Nephron progenitor cell (in vitro differentiated cells): ENCODE results near the gene EEA1.

Experiments used
- DNase-seq: peaks from one replicate; pipeline ENCODE4 v3.0.0; 2021
- H3K27ac Mint-ChIP-seq: 2 replicates; pipeline ENCODE4 v1.8.0; 2021; ENCODE audit warnings: mild to moderate bottlenecking, moderate library complexity, mixed read lengths
- H3K27me3 Mint-ChIP-seq: 2 replicates; pipeline ENCODE4 v1.8.0; 2021; ENCODE audit warnings: mild to moderate bottlenecking, low read depth, mixed read lengths; ENCODE audit not compliant: poor library complexity
- H3K36me3 Mint-ChIP-seq: 2 replicates; pipeline ENCODE4 v1.8.0; 2021; ENCODE audit warnings: low read depth, mixed read lengths
- H3K4me1 Mint-ChIP-seq: 2 replicates; pipeline ENCODE4 v1.8.0; 2021; ENCODE audit warnings: mixed read lengths
- H3K4me3 Mint-ChIP-seq: 2 replicates; pipeline ENCODE4 v1.8.0; 2021; ENCODE audit warnings: mild to moderate bottlenecking, moderate library complexity, mixed read lengths
- H3K9me3 Mint-ChIP-seq: 2 replicates; pipeline ENCODE4 v1.8.0; 2021; ENCODE audit warnings: mild to moderate bottlenecking, moderate library complexity, mixed read lengths
- TF ChIP-seq, protein P1 (sequence below): fragments of 200-600 bp; sonication (generic); IDR thresholded peaks from 2 replicates; pipeline ENCODE4 v1.5.0; 2021; ENCODE audit warnings: antibody characterized with exemption

Gene EEA1

DNA sequence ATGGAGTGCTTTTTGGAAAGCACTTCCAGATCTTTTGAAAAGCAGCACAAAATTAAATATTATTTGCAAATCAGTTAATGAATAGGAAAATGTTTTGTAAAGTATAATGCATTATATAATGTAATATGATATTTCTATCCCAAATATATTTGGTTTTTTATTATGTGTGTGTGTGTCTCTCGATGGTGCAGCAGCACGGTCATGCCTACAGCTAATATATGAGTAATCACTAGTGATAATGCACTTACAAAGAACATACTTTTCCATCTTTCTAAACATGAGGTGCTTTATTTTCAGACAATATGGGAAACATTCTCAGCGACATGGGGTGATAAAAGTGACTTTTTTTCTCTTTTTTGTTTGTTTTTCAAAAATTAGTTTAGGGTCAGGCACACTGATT is 1.3 kb upstream of the EEA1 start:
- DNase-seq = no peak
- no peaks in the 10 kb centered on the region for H3K36me3 Mint-ChIP-seq
- H3K27ac Mint-ChIP-seq = no peak overlapping the region
- no peaks in the 10 kb centered on the region for H3K27me3 Mint-ChIP-seq
- peaks cover 34% of the 10 kb centered on the region for H3K4me1 Mint-ChIP-seq
- no peaks in the 10 kb centered on the region for H3K9me3 Mint-ChIP-seq
- TF ChIP-seq, protein P1, sequence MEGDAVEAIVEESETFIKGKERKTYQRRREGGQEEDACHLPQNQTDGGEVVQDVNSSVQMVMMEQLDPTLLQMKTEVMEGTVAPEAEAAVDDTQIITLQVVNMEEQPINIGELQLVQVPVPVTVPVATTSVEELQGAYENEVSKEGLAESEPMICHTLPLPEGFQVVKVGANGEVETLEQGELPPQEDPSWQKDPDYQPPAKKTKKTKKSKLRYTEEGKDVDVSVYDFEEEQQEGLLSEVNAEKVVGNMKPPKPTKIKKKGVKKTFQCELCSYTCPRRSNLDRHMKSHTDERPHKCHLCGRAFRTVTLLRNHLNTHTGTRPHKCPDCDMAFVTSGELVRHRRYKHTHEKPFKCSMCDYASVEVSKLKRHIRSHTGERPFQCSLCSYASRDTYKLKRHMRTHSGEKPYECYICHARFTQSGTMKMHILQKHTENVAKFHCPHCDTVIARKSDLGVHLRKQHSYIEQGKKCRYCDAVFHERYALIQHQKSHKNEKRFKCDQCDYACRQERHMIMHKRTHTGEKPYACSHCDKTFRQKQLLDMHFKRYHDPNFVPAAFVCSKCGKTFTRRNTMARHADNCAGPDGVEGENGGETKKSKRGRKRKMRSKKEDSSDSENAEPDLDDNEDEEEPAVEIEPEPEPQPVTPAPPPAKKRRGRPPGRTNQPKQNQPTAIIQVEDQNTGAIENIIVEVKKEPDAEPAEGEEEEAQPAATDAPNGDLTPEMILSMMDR = no peak
- peak overlapping the region; percentile 85 for H3K4me3 Mint-ChIP-seq

DNA sequence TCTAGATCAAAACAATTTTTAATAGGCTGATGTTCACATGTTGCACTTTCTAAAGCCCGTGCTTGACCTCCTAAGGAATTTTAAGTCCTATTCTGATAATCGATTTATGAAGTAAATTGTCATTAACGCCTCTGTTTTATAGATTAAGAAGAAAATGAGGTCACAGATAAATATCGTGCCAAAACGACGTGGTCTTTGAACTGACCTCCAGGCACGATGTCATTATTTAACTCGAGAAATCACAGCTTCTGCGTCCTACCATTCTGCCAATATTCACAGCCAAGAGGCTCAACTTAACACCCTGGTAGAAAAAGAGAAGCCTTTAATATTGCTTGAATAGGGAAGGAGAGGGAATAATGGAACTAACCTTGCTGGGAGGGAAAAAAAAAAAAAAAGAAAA is 888 bp upstream of the EEA1 start:
- DNase-seq = no peak
- peak overlapping the region; percentile 94 for H3K27ac Mint-ChIP-seq

DNA sequence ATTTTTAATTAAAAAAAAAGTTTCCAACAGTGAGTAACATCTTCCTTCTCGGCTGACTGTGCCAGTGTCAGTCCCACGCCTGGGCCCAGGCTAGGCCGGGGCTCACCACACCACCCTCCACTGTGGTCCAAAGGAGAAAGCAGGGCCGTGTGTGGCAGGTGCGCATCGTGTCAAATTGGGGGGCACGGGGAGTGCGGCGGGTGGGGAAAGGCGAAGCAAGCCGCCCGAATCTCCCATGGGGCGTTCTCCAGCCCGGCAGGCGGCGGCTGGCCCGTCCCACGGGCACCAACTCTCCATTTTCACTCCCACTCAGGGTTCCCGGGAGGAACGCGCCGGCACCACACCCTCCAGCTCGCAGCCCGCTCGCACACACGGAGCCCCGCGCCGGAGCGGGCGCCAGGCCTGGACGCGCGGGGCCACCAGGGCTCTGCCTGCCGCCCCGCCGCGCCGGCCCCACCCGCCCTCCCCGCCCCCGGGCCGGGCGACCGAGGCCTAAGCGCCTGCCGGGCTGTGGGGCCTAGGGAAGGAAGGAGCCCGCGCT is 604 bp downstream of the EEA1 start:
- no peaks in the 10 kb centered on the region for H3K27me3 Mint-ChIP-seq
- H3K27ac Mint-ChIP-seq = no peak overlapping the region
- peaks cover 3% of the 10 kb centered on the region for H3K36me3 Mint-ChIP-seq
- peaks cover 40% of the 10 kb centered on the region for H3K4me1 Mint-ChIP-seq
- TF ChIP-seq, protein P1 = no peak
- DNase-seq = no peak
- peak overlapping the region; percentile 85 for H3K4me3 Mint-ChIP-seq
- peaks cover 2% of the 10 kb centered on the region for H3K9me3 Mint-ChIP-seq

More for the DNA sequence above, 888 bp upstream of the EEA1 start:
- H3K4me1 Mint-ChIP-seq = peaks cover 37% of the 10 kb centered on the region
- TF ChIP-seq, protein P1 = no peak
- H3K27me3 Mint-ChIP-seq = no peaks in the 10 kb centered on the region
- H3K4me3 Mint-ChIP-seq = peak overlapping the region; percentile 85
- H3K9me3 Mint-ChIP-seq = no peaks in the 10 kb centered on the region
- no peaks in the 10 kb centered on the region for H3K36me3 Mint-ChIP-seq

DNA sequence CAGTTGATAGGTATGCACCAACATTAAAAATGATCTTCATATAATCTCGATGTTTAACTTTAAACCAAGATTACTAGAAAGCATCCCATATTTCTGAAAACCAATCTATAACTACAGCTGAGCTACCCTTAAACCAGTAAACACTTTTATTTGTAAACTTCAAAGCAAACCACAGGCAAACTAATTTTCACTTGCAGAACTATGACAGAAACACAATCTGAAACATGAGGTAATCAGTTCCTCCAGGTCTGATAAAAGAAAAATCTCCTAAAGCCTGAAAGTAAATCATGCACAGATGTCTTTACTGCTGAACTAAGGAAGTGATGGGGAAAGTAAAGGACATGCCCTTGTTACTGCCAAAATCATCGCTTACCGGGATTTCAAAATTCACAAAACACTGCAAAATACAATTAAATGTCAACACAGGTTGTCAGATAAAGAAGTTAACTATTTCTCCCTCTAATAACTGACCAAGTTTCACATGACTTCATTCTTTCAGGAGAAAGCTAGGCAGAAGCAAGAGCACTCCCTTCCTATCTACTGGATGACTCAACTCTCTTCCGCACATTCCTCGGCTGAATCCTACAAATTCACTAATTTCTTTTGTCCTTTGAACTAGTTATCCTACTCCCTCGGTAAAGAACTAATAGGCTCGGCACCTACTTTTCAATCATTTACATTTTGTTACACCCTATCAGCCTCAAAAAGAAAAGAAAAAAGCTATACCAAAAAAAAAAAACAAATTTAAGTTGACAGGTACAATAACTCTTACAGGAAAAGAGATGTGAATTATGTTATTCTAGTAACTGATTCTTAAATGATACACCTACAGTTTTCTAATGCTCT is 1.4 kb downstream of the EEA1 start:
- H3K36me3 Mint-ChIP-seq = peaks cover 8% of the 10 kb centered on the region
- TF ChIP-seq, protein P1 = no peak
- H3K9me3 Mint-ChIP-seq = peaks cover 6% of the 10 kb centered on the region
- DNase-seq = no peak
- peak overlapping the region; percentile 79 for H3K4me3 Mint-ChIP-seq
- peaks cover 40% of the 10 kb centered on the region for H3K4me1 Mint-ChIP-seq
- peak overlapping the region; percentile 13 for H3K27ac Mint-ChIP-seq
- no peaks in the 10 kb centered on the region for H3K27me3 Mint-ChIP-seq

DNA sequence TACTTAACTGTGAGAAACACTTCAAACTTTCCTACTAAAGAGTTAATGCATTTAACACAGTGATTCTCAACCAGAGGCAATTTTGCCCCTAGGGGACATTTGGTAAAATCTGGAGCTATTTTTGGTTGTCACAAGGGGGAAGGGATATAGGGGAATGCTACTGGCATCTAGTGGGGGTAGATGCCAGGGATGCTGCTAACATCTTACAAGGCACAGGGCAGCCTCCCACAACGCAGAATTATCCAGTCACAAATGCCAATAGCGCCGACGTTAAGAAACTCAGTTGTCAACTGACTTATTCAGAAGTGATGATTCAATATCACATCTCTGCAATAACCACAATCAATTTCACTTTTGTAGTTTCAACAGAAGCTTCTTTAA is 2.0 kb downstream of the EEA1 start:
- peaks cover 12% of the 10 kb centered on the region for H3K9me3 Mint-ChIP-seq
- H3K4me3 Mint-ChIP-seq = peak overlapping the region; percentile 79
- H3K4me1 Mint-ChIP-seq = peaks cover 40% of the 10 kb centered on the region
- TF ChIP-seq, protein P1 = no peak
- H3K27me3 Mint-ChIP-seq = no peaks in the 10 kb centered on the region
- peaks cover 14% of the 10 kb centered on the region for H3K36me3 Mint-ChIP-seq
- no peak overlapping the region for H3K27ac Mint-ChIP-seq
- DNase-seq = no peak
